HepG2 (cell line): ENCODE measurements around the gene AP1M1. TPM values are rescaled to one million over a fixed set of nuclear protein-coding genes. Genes with fewer than 3 reads are reported as not detected.

Source experiments
- ARID4A ChIP-seq: sonication (generic); formaldehyde crosslinking; IDR thresholded peaks from 2 replicates; pipeline ENCODE4 v1.5.0; 2020; ENCODE audit warnings: mild to moderate bottlenecking, missing genetic modification reagents, borderline replicate concordance
- CBFB ChIP-seq: sonication (generic); formaldehyde crosslinking; IDR thresholded peaks from 2 replicates; pipeline ENCODE4 v1.4.0; 2020; ENCODE audit warnings: missing genetic modification reagents
- DDIT3 ChIP-seq: sonication (generic); formaldehyde crosslinking; IDR thresholded peaks from 2 replicates; pipeline ENCODE4 v1.4.0; 2020; ENCODE audit warnings: mild to moderate bottlenecking, missing genetic modification reagents
- GLMP ChIP-seq: sonication (generic); formaldehyde crosslinking; IDR thresholded peaks from 2 replicates; pipeline ENCODE4 v1.9.0; 2021; ENCODE audit warnings: missing genetic modification reagents, mild to moderate bottlenecking, borderline replicate concordance
- JARID2 ChIP-seq: sonication (generic); formaldehyde crosslinking; IDR thresholded peaks from 2 replicates; pipeline ENCODE4 v1.8.1; 2023; ENCODE audit warnings: missing genetic modification reagents, inconsistent platforms; ENCODE audit not compliant: insufficient replicate concordance
- NR2F6 ChIP-seq, 2 experiments: IDR thresholded peaks; 2 replicates each; pipeline ENCODE4 v1.6.1; 2016; ENCODE audit warnings: antibody characterized with exemption in 1 of 2, mild to moderate bottlenecking in 1 of 2
- ZMAT3 ChIP-seq: sonication (generic); formaldehyde crosslinking; conservative IDR thresholded peaks from 2 replicates; pipeline ENCODE4 v1.7.0; 2021; ENCODE audit warnings: missing genetic modification reagents
- ZSCAN12 ChIP-seq: sonication (generic); formaldehyde crosslinking; IDR thresholded peaks from 2 replicates; pipeline ENCODE4 v1.9.0; 2021; ENCODE audit warnings: mild to moderate bottlenecking, missing genetic modification reagents
- polyA plus RNA-seq, 8 experiments: library from polyadenylated mRNA; depleted of rRNA in 3 of 8; stranded (reverse) in 7 of 8; unstranded in 1 of 8; fragments of >200 nt; fragmentation: Illumina TruSeq in 4 of 8; extraction: Trizol in 4 of 8; gene quantifications; 2 replicates each; pipeline versions ENCODE4 v1.2.1 to v1.2.3, GENCODE V29; 2011 to 2016; ENCODE audit warnings: low read depth in 4 of 8, missing spikeins in 1 of 8, mixed read lengths in 1 of 8; ENCODE audit not compliant: insufficient read depth in 1 of 8
- total RNA-seq, 5 experiments: library from RNA; depleted of rRNA; stranded (reverse); fragments of >200 nt; fragmentation: Illumina TruSeq; extraction: Trizol; gene quantifications; 2 replicates each; pipeline ENCODE4 v1.2.3, GENCODE V29; 2016; ENCODE audit warnings: low read depth in 1 of 5

AP1M1 gene
- total and polyA plus RNA-seq, 2 of the 13 experiments (the other 11 are each of a cell fraction or from before 2014, with no cell fraction given): 34.4 to 46.1 TPM

- TF ChIP-seq ARID4A (CRISPR knock-in tag) (no peak), DDIT3 (CRISPR knock-in tag) (no peak), GLMP (CRISPR knock-in tag) (no peak), JARID2 (no peak), NR2F6 (IDR thresholded peaks at IDR 0.05) (no peak), NR2F6 (CRISPR knock-in tag; IDR thresholded peaks at IDR 0.05) (no peak), ZSCAN12 (no peak), CBFB (no peak), ZMAT3 (CRISPR knock-in tag) (no peak)
These were observed 9.8 kb downstream of the AP1M1 start (continued) for GRCh38 chr19:16207490-16208025.
